Measurements from ENCODE around the gene FAXDC2.

FAXDC2 gene

GRCh38 chr5:154850255-154851062, at the start of gene FAXDC2:
Gene FAXDC2, minus strand, starts transcription at chr5:154850603. Its CDS starts 12,425 bp downstream, at chr5:154838178.
- Histone ChIP-seq H3K9me3 (ENCODE audit: control insufficient read depth, insufficient read depth, low read length) (no peaks in the 10 kb centered on the region), H3K4me3 (ENCODE audit: low read length) (no peak within 1 kb of the TSS), H3K4me2 (ENCODE audit: low read length) (no peak within 1 kb of the TSS), H3K36me3 (ENCODE audit: control insufficient read depth, low read length) (no peaks in the 10 kb centered on the region), H3K79me2 (ENCODE audit: control insufficient read depth, low read length) (no peaks in the 10 kb centered on the region), H3F3A (ENCODE audit: control insufficient read depth, insufficient read depth) (0 out of 2 replicates have a peak, but pooled peaks cover 4% of the 10 kb centered on the region), H3K27ac (ENCODE audit: low read depth, low read length) (no peak within 1 kb of the TSS), H4K20me1 (ENCODE audit: control insufficient read depth, insufficient read depth, low read depth, low read length) (no peaks in the 10 kb centered on the region), H3K27me3 (ENCODE audit: control insufficient read depth, low read length) (0 out of 2 replicates have a peak, but pooled peaks cover 2% of the 10 kb centered on the region), H3K4me1 (ENCODE audit: control insufficient read depth, low read length) (no peaks in the 10 kb centered on the region), H3K9me2 (replicated peaks; ENCODE audit: control insufficient read depth, low read length) (no peaks in the 10 kb centered on the region)
- no peak for TF ChIP-seq CTCF (IDR thresholded peaks at IDR 0.05; ENCODE audit: low read depth, low read length, poor library complexity, severe bottlenecking)
- TF ChIP-seq EZH2phosphoT487 (IDR thresholded peaks at IDR 0.05; ENCODE audit: borderline replicate concordance, low read length) = no peak

GRCh38 chr5:154900066-154900465, 49.7 kb upstream of the FAXDC2 start:
- no peak overlapping the region for H3K4me3 ChIP-seq (ENCODE audit: low read length)
- no peak overlapping the region for H3K27ac ChIP-seq (ENCODE audit: low read depth, low read length)
- no peaks in the 10 kb centered on the region for H3K9me3 ChIP-seq (ENCODE audit: control insufficient read depth, insufficient read depth, low read length)
- peaks cover 93% of the 10 kb centered on the region for H3K36me3 ChIP-seq (ENCODE audit: control insufficient read depth, low read length)
- H3K4me1 ChIP-seq (ENCODE audit: control insufficient read depth, low read length) = no peaks in the 10 kb centered on the region
- no peak overlapping the region for H3K4me2 ChIP-seq (ENCODE audit: low read length)
- TF ChIP-seq EZH2phosphoT487 (IDR thresholded peaks at IDR 0.05; ENCODE audit: borderline replicate concordance, low read length) (no peak), CTCF (IDR thresholded peaks at IDR 0.05; ENCODE audit: low read depth, low read length, poor library complexity, severe bottlenecking) (no peak)
- no peaks in the 10 kb centered on the region for H3K79me2 ChIP-seq (ENCODE audit: control insufficient read depth, low read length)
- H3F3A ChIP-seq (ENCODE audit: control insufficient read depth, insufficient read depth) = no peaks in the 10 kb centered on the region
- H3K27me3 ChIP-seq (ENCODE audit: control insufficient read depth, low read length) = no peaks in the 10 kb centered on the region
- no peaks in the 10 kb centered on the region for H3K9me2 ChIP-seq (replicated peaks; ENCODE audit: control insufficient read depth, low read length)
- no peaks in the 10 kb centered on the region for H4K20me1 ChIP-seq (ENCODE audit: control insufficient read depth, insufficient read depth, low read depth, low read length)

- no peaks in the 10 kb centered on the region for H3K79me2 ChIP-seq (ENCODE audit: control insufficient read depth, low read length)
- no peaks in the 10 kb centered on the region for H3K27me3 ChIP-seq (ENCODE audit: control insufficient read depth, low read length)
- TF ChIP-seq EZH2phosphoT487 (IDR thresholded peaks at IDR 0.05; ENCODE audit: borderline replicate concordance, low read length) (no peak), CTCF (IDR thresholded peaks at IDR 0.05; ENCODE audit: low read depth, low read length, poor library complexity, severe bottlenecking) (no peak)
- H3K4me1 ChIP-seq (ENCODE audit: control insufficient read depth, low read length) = no peaks in the 10 kb centered on the region
- H3K36me3 ChIP-seq (ENCODE audit: control insufficient read depth, low read length) = peaks cover 89% of the 10 kb centered on the region
- H3K4me2 ChIP-seq (ENCODE audit: low read length) = no peak overlapping the region
- H3K4me3 ChIP-seq (ENCODE audit: low read length) = no peak overlapping the region
- H3F3A ChIP-seq (ENCODE audit: control insufficient read depth, insufficient read depth) = no peaks in the 10 kb centered on the region
- H3K9me3 ChIP-seq (ENCODE audit: control insufficient read depth, insufficient read depth, low read length) = no peaks in the 10 kb centered on the region
- H4K20me1 ChIP-seq (ENCODE audit: control insufficient read depth, insufficient read depth, low read depth, low read length) = no peaks in the 10 kb centered on the region
- no peaks in the 10 kb centered on the region for H3K9me2 ChIP-seq (replicated peaks; ENCODE audit: control insufficient read depth, low read length)
- H3K27ac ChIP-seq (ENCODE audit: low read depth, low read length) = no peak overlapping the region
Observed at GRCh38 chr5:154899151-154899816, 48.9 kb upstream of the FAXDC2 start.
